Measurements from ENCODE around the gene THSD7B.

The THSD7B gene

DNA sequence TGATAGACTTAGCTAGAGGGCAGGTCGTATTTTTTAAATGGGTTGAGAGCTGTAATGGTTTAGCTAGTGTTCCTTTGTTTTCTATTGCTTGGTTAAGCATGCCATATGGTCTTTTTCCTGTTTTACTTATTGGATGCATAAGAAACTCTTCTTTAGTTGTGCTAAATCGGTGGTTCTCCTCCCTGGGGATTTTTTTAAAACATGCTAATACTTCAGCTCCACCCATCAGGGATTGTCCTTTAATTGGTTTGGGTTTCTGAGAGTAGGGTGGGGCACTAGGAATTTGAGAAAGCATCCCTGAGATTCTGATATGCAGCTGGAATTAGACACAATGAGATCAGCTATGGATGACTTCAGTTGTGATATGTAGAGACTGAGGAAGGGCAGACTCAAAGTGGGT, 497.2 kb downstream of the THSD7B start:
- no peak for DNase-seq (ENCODE audit: extremely low spot score)
- ChIA-PET POLR2A (no interaction called here), CTCF (interaction anchor here (1.0 to 1.5 kb wide), 4 partner anchors 9 to 37 kb away, joined by 3 to 5 read pairs (median 4); no protein-coding TSS in a partner anchor)
- no peak for TF ChIP-seq CTCF (IDR thresholded peaks at IDR 0.05; ENCODE audit: control extremely low read depth, extremely low read depth, low read depth, missing control alignments)

DNA sequence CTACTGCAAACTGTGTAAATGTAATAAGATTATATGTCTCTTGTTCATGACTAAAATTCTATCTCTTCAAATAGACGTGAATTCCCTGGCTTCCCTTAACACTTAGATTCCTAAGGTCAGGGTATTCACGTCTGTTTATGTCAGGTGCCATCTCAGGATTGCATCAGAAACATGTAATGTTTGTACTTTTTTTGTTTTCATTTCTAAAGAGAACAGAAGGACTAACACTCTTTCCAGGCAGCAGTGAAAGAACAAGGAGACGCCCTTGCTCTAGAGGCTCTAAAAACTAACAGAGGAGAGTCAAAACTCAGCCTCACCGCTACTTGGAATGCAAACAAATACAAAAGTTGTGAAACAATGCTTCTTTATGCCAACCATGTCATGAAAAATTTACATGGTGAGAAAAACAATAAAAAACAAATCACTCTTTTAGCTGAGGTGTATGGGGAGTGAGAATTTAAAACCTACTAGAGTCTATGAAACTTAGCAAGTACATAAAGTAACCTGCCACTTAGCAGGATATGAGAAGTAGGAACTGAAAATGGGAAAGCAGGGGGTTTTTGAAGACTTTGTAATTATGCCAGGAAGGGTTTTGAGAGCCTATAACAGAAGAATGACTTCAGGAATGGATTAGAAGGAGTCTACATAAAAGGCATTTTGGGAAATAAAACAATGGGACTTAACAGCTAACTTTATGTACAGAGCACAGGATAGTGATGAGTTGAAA, 522.7 kb downstream of the THSD7B start:
- DNase-seq (ENCODE audit: extremely low spot score): no peak
- ChIA-PET CTCF (no interaction called here), POLR2A (no interaction called here)
- TF ChIP-seq CTCF (IDR thresholded peaks at IDR 0.05; ENCODE audit: control extremely low read depth, extremely low read depth, low read depth, missing control alignments): no peak

DNA sequence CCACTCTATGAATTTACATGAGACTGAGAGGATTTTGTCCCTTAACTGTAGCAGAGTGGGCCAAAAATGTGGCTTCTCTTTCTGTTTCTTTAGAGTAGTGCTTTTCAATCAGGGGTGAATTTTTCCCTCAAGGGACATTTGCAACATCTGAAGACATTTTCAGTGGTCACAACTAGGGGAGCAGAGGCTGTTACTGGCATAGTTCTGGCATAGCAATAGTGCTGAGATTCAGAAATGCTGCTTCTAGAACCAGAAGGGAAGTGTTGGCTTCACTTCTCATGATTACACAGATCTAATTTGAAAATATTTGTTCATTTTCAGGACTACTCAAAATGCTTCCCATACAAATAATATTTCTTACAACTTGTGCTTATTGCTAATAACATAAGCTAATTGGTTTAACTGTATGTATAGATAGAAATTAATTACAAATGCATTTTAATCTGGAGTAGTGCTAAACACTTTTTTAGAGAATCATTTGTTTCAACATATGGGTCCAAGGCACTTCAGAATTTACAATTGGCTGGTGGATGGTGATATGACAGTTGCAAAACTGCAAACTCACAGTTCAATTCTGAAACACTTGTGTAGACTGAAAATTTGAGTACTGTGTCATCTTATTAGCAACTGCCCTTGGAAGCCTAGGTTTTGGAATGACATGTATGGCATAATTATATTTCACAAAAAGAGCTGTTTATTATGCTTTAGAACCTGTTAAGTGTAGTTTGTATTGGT, 526.7 kb downstream of the THSD7B start:
- ChIA-PET CTCF (no interaction called here), POLR2A (no interaction called here)
- DNase-seq (ENCODE audit: extremely low spot score): no peak
- no peak for TF ChIP-seq CTCF (IDR thresholded peaks at IDR 0.05; ENCODE audit: control extremely low read depth, extremely low read depth, low read depth, missing control alignments)

DNA sequence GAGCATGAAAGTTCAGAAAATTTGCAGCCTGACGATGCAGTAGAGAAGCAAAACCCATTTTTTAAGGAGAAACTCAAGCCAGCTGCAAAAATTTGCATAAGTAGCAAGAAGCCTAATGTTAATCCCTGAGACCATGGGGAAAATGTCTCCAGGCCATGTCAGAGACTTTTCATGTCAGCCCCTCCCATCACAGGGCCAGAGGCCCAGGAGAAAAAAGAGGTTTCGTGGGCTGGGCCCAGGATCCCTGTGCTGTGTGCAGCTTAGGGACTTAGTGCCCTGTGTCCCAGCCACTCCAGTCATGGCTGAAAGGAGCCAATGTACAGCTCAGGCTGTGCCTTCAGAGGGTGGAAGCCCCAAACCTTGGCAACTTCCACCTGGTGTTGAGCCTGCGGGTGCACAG, 533.0 kb downstream of the THSD7B start:
- ChIA-PET CTCF (no interaction called here), POLR2A (no interaction called here)
- DNase-seq (ENCODE audit: extremely low spot score): no peak
- TF ChIP-seq CTCF (IDR thresholded peaks at IDR 0.05; ENCODE audit: control extremely low read depth, extremely low read depth, low read depth, missing control alignments): no peak

DNA sequence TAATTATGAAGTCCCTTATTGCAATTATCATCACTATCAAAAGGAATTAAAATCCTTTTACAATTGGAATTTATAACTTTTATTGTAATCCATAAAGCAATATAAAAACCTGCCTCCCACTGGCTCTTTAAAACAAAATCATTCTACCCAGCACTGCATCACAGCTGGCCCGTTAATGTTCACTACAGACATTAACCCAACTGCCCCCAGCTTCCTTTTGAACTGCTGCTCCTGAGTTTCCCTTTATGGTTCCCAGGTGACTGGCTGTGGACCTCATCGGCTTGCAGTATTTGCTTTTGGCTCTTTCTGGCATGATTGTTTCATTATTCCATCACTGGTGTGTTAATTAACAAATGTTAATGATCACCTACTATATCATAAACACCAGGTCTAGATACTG, 535.6 kb downstream of the THSD7B start:
- POLR2A ChIA-PET: no interaction called here
- TF ChIP-seq CTCF (IDR thresholded peaks at IDR 0.05; ENCODE audit: control extremely low read depth, extremely low read depth, low read depth, missing control alignments): no peak
- no peak for DNase-seq (ENCODE audit: extremely low spot score)
- CTCF ChIA-PET: no interaction called here

DNA sequence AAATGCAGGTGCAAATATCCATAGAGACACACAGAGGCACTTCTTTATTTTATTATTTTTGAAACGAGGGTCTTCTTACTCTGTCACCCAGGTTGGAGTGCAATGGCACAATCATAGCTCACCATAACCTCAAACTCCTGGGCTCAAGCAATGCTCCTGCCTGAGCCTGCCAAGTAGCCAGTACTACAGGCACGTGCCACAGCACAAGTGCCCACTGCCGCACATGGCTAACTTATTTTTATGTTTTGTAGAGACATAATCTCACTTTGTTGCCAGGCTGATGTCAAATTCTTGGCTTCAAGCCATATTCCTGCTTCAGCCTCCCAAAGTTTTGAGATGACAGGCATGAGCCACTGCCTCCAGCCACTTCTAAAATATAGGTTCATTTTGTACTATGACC, 537.6 kb downstream of the THSD7B start:
- CTCF ChIA-PET: no interaction called here
- no peak for TF ChIP-seq CTCF (IDR thresholded peaks at IDR 0.05; ENCODE audit: control extremely low read depth, extremely low read depth, low read depth, missing control alignments)
- POLR2A ChIA-PET: no interaction called here
- DNase-seq (ENCODE audit: extremely low spot score): no peak

Measured in GM10248 (cell line).